ENCODE data around the gene P4HTM.
"Not testable (repeated sequence)": the region's sequence is repeated elsewhere in the genome, so short reads cannot be mapped to it uniquely, and the experiment has no call there.

P4HTM gene

GRCh38 chr3:48984663-48985062 is 5.4 kb upstream of the P4HTM start:
- DNase-seq: no peak

- no peak for DNase-seq
Measured at GRCh38 chr3:48985831-48986376, 4.1 kb upstream of the P4HTM start.

GRCh38 chr3:48989126-48989795 is 780 bp upstream of the P4HTM start:
- DNase-seq: no peak

- peak; percentile 63 for DNase-seq
Measured at GRCh38 chr3:48990636-48991469, 812 bp downstream of the P4HTM start.

GRCh38 chr3:48991851-48992545 is 2.0 kb downstream of the P4HTM start:
- no peak for DNase-seq

- no peak for DNase-seq
Measured at GRCh38 chr3:48993834-48994233, 3.8 kb downstream of the P4HTM start.

GRCh38 chr3:48996640-48997039 is 6.6 kb downstream of the P4HTM start:
- no peak for DNase-seq

- DNase-seq: no peak
Measured at GRCh38 chr3:48997102-48997635, 7.1 kb downstream of the P4HTM start.

GRCh38 chr3:48997714-48998637 is 7.9 kb downstream of the P4HTM start:
- no peak for DNase-seq

- no peak for DNase-seq
Measured at GRCh38 chr3:48999085-48999858, 9.2 kb downstream of the P4HTM start.

GRCh38 chr3:49001155-49001554 is 11.1 kb downstream of the P4HTM start:
- DNase-seq: no peak

GRCh38 chr3:49004352-49005302 is 14.6 kb downstream of the P4HTM start:
- DNase-seq: peak; percentile 83

GRCh38 chr3:49005303-49005680 is 15.3 kb downstream of the P4HTM start:
- DNase-seq: no peak

- no peak for DNase-seq
Measured at GRCh38 chr3:49005998-49006397, 16.0 kb downstream of the P4HTM start.

GRCh38 chr3:49006408-49007067 is 16.5 kb downstream of the P4HTM start:
- peak; percentile 42 for DNase-seq

GRCh38 chr3:49007068-49007770 is 17.2 kb downstream of the P4HTM start, which contains the start of gene WDR6:
Gene WDR6 (plus strand): TSS chr3:49007391. CDS start chr3:49007432, 41 bp downstream.
- DNase-seq: peak; percentile 98

GRCh38 chr3:49007771-49008528 is 17.9 kb downstream of the P4HTM start:
- peak; percentile 92 for DNase-seq

GRCh38 chr3:49008627-49009026 is 18.6 kb downstream of the P4HTM start:
- DNase-seq: not testable (repeated sequence)

All from hematopoietic multipotent progenitor cell treated with erythropoietin and hydrocortisone succinate and interleukin-3 and kit ligand, for 8 days (in vitro differentiated cells).